CD4-positive, alpha-beta T cell (primary cell): ENCODE results near the gene TCP11L1. TPM values are rescaled to one million over a fixed set of nuclear protein-coding genes. Genes with fewer than 3 reads are reported as not detected.

Experiments
- ATAC-seq: fragments of 200-7000 bp; cut with Tn5 transposase; one replicate; pipeline ENCODE4 v1.10.0; 2022; ENCODE audit warnings: mild to moderate bottlenecking; ENCODE audit not compliant: poor library complexity
- CTCF ChIA-PET: fragments of 350-600 bp; sonication (Branson Sonifier 250); formaldehyde crosslinking; loops from one replicate; lab custom pipeline; 2021; ENCODE audit warnings: antibody characterized with exemption, inconsistent platforms; lab: Charles Lee
- POLR2A ChIA-PET: fragments of 350-600 bp; sonication (Branson Sonifier 250); formaldehyde crosslinking; loops from one replicate; lab custom pipeline; 2021; ENCODE audit warnings: antibody characterized with exemption, inconsistent platforms; lab: Charles Lee
- DNase-seq, 14 experiments: peaks; one replicate each; pipeline ENCODE4 v3.0.0-alpha.2; 2013 to 2020; ENCODE audit warnings: mixed read lengths in 2 of 14
- H3K27ac ChIP-seq, 2 donors: one replicate each; pipeline versions ENCODE4 v1.5.1 to v1.7.0; 2013; ENCODE audit warnings: low read length in 2 of 2, low read depth in 1 of 2, mild to moderate bottlenecking in 1 of 2
- H3K27me3 ChIP-seq, 2 experiments: 1 replicate in 1 of 2; 2 replicates in 1 of 2; pipeline versions ENCODE4 v1.6.1 to v1.7.0; 2013; ENCODE audit warnings: low read length in 2 of 2, control low read depth in 1 of 2, mild to moderate bottlenecking in 1 of 2, moderate library complexity in 1 of 2; ENCODE audit not compliant: insufficient read depth in 2 of 2, control insufficient read depth in 1 of 2
- H3K36me3 ChIP-seq: one replicate; pipeline ENCODE4 v1.6.1; 2013; ENCODE audit warnings: low read length, control low read depth; ENCODE audit not compliant: insufficient read depth
- H3K4me1 ChIP-seq: one replicate; pipeline ENCODE4 v1.6.1; 2013; ENCODE audit warnings: low read length, control low read depth; ENCODE audit not compliant: insufficient read depth
- H3K4me3 ChIP-seq: one replicate; pipeline ENCODE4 v1.5.1; 2013; ENCODE audit warnings: mild to moderate bottlenecking, low read length, moderate library complexity
- H3K9me3 ChIP-seq, 2 experiments: 1 replicate in 1 of 2; 2 replicates in 1 of 2; pipeline versions ENCODE4 v1.6.1 to v1.7.0; 2013; ENCODE audit warnings: low read length in 2 of 2, mild to moderate bottlenecking in 2 of 2, control low read depth in 1 of 2, moderate library complexity in 1 of 2; ENCODE audit not compliant: control insufficient read depth in 1 of 2, insufficient read depth in 1 of 2
- H3K27ac Mint-ChIP-seq: one replicate; pipeline ENCODE4 v1.8.0; 2020; ENCODE audit warnings: mixed read lengths
- H3K27me3 Mint-ChIP-seq: one replicate; pipeline ENCODE4 v1.8.0; 2021; ENCODE audit warnings: mixed read lengths
- H3K36me3 Mint-ChIP-seq: one replicate; pipeline ENCODE4 v1.8.0; 2021; ENCODE audit warnings: low read depth, mixed read lengths
- H3K4me1 Mint-ChIP-seq: one replicate; pipeline ENCODE4 v1.8.0; 2021; ENCODE audit warnings: low read depth, mixed read lengths
- H3K4me3 Mint-ChIP-seq: one replicate; pipeline ENCODE4 v1.8.0; 2020; ENCODE audit warnings: mild to moderate bottlenecking, mixed read lengths
- H3K9me3 Mint-ChIP-seq: one replicate; pipeline ENCODE4 v1.8.0; 2020; ENCODE audit warnings: mixed read lengths
- CTCF ChIP-seq: fragments of 200-600 bp; IDR thresholded peaks from one replicate; pipeline ENCODE4 v1.8.0; 2022; ENCODE audit warnings: antibody characterized with exemption, mild to moderate bottlenecking
- intact Hi-C, 2 experiments: fragments of 100-400 bp; cut with DNase I in 1 of 2; cut with micrococcal nuclease in 1 of 2; formaldehyde crosslinking; loops; one replicate each; pipeline versions ENCODE4 v1.15.1 to v1.9.0; 2023 to 2025; cut with DNase I, micrococcal nuclease
- total RNA-seq, 174 experiments: library from RNA in 2 of 174; stranded (reverse) in 2 of 174; gene quantifications; one replicate each; pipeline ENCODE4 v1.2.3 and lab custom pipeline; 2021 to 2026

TCP11L1 gene
- total RNA-seq, 2 experiments from 2014 or later, result 9.8 to 11.9 TPM

GRCh38 chr11:33063326-33063881, 24.0 kb downstream of the TCP11L1 start:
- POLR2A ChIA-PET, result no interaction called here
- H3K4me1 ChIP-seq, result peaks cover 19% of the 10 kb centered on the region
- H3K36me3 Mint-ChIP-seq, result peaks cover 53% of the 10 kb centered on the region
- CTCF ChIA-PET, result interaction anchor here (1.9 kb wide), 1 partner anchor 108 kb away, joined by 4 read pairs; no protein-coding TSS in a partner anchor
- no peaks in the 10 kb centered on the region for H3K9me3 ChIP-seq
- no peak overlapping the region for H3K27ac ChIP-seq
- intact Hi-C loops, result loop anchor here in 1 of 2 experiments (10.0 kb wide), 2 partner anchors 59 to 179 kb away; no protein-coding TSS in a partner anchor
- H3K27ac Mint-ChIP-seq, result peak overlapping the region; percentile 19
- no peaks in the 10 kb centered on the region for H3K9me3 Mint-ChIP-seq
- no peak overlapping the region for H3K4me3 Mint-ChIP-seq
- no peaks in the 10 kb centered on the region for H3K27me3 Mint-ChIP-seq
- TF ChIP-seq CTCF, result no peak
- no peak overlapping the region for H3K4me3 ChIP-seq
- peaks cover 43% of the 10 kb centered on the region for H3K36me3 ChIP-seq
- DNase-seq (peak in 2 of 14 experiments; percentile 27 to 39), ATAC-seq (no peak)
- H3K4me1 Mint-ChIP-seq, result peaks cover 42% of the 10 kb centered on the region
- no peaks in the 10 kb centered on the region for H3K27me3 ChIP-seq

- Mint-ChIP-seq H3K4me1 (peaks cover 42% of the 10 kb centered on the region), H3K27me3 (no peaks in the 10 kb centered on the region), H3K36me3 (peaks cover 45% of the 10 kb centered on the region), H3K4me3 (no peak overlapping the region), H3K27ac (peak overlapping the region; percentile 19), H3K9me3 (no peaks in the 10 kb centered on the region)
- TF ChIP-seq CTCF, result no peak
- DNase-seq (peak in 1 of 14 experiments; percentile 9), ATAC-seq (no peak)
- H3K4me3 ChIP-seq, result no peak overlapping the region
- peaks cover 43% of the 10 kb centered on the region for H3K36me3 ChIP-seq
- H3K27ac ChIP-seq, result no peak overlapping the region
- no peaks in the 10 kb centered on the region for H3K27me3 ChIP-seq
- ChIA-PET POLR2A (interaction anchor here (2.4 kb wide), 1 partner anchor 25 kb away, joined by 13 read pairs; the partner anchor contains the start of gene TCP11L1), CTCF (interaction anchor here (1.6 to 1.7 kb wide), 2 partner anchors 88 to 97 kb away, joined by 3 to 7 read pairs; no protein-coding TSS in a partner anchor)
- H3K4me1 ChIP-seq, result peaks cover 19% of the 10 kb centered on the region
- no peaks in the 10 kb centered on the region for H3K9me3 ChIP-seq
- intact Hi-C loops, result loop anchor here in 1 of 2 experiments (2.0 to 10.0 kb wide), 3 partner anchors 59 to 255 kb away; no protein-coding TSS in a partner anchor
Observed at GRCh38 chr11:33064033-33064825, 24.9 kb downstream of the TCP11L1 start.

- Histone ChIP-seq H3K27ac (no peak overlapping the region), H3K9me3 (no peaks in the 10 kb centered on the region), H3K4me1 (peaks cover 19% of the 10 kb centered on the region), H3K27me3 (no peaks in the 10 kb centered on the region), H3K4me3 (no peak overlapping the region), H3K36me3 (peaks cover 41% of the 10 kb centered on the region)
- H3K27me3 Mint-ChIP-seq, result no peaks in the 10 kb centered on the region
- CTCF ChIA-PET, result interaction anchor here (1.0 to 1.7 kb wide), 24 partner anchors 8 to 171 kb away, joined by 3 to 48 read pairs (median 4); partner anchors contain the start of genes DEPDC7 and TCP11L1
- no peak for DNase-seq
- TF ChIP-seq CTCF, result no peak
- H3K27ac Mint-ChIP-seq, result peak overlapping the region; percentile 19
- no peak overlapping the region for H3K4me3 Mint-ChIP-seq
- POLR2A ChIA-PET, result interaction anchor here (0.9 to 2.4 kb wide), 3 partner anchors 26 to 53 kb away, joined by 3 to 13 read pairs (median 6); partner anchors contain the start of genes DEPDC7 and TCP11L1
- H3K9me3 Mint-ChIP-seq, result no peaks in the 10 kb centered on the region
- intact Hi-C loops, result loop anchor here (1.0 to 10.0 kb wide), 6 partner anchors 60 to 256 kb away; no protein-coding TSS in a partner anchor
- peaks cover 37% of the 10 kb centered on the region for H3K4me1 Mint-ChIP-seq
- ATAC-seq, result no peak
- H3K36me3 Mint-ChIP-seq, result peaks cover 44% of the 10 kb centered on the region
Observed at GRCh38 chr11:33064866-33065265, 25.5 kb downstream of the TCP11L1 start.
